Psoas muscle (tissue), 8 donors: Measurements from ENCODE around the gene SCAMP3. TPM values are rescaled to one million over a fixed set of nuclear protein-coding genes. Genes with fewer than 3 reads are reported as not detected.
A peak's percentile ranks its signal among the peaks of the same experiment; 100 is the strongest.

Experiments
- ATAC-seq, 4 donors: fragments of 200-7000 bp; cut with Tn5 transposase; one replicate each; pipeline ENCODE4 v1.9.1; 2020; ENCODE audit warnings: moderate library complexity in 3 of 4, mild to moderate bottlenecking in 2 of 4
- DNase-seq, 2 donors: peaks; one replicate each; pipeline ENCODE4 v3.0.0-alpha.2; 2020
- H3K27ac ChIP-seq: fragments of 200-600 bp; one replicate; pipeline ENCODE4 v1.8.0; 2022
- H3K27me3 ChIP-seq, 3 donors: fragments of 200-600 bp in 1 of 3; one replicate each; pipeline versions ENCODE4 v1.6.1 to v1.8.0; 2013 to 2022; ENCODE audit warnings: low read length in 2 of 3, mild to moderate bottlenecking in 2 of 3, moderate library complexity in 1 of 3; ENCODE audit not compliant: insufficient read depth in 3 of 3
- H3K36me3 ChIP-seq, 2 donors: fragments of 200-600 bp in 1 of 2; one replicate each; pipeline versions ENCODE4 v1.6.1 to v1.8.0; 2013 to 2022; ENCODE audit warnings: low read depth in 1 of 2, mild to moderate bottlenecking in 1 of 2, moderate library complexity in 1 of 2; ENCODE audit not compliant: insufficient read depth in 1 of 2
- H3K4me1 ChIP-seq: fragments of 200-600 bp; one replicate; pipeline ENCODE4 v1.8.0; 2022
- H3K4me3 ChIP-seq: fragments of 200-600 bp; one replicate; pipeline ENCODE4 v1.8.0; 2022; ENCODE audit warnings: mild to moderate bottlenecking
- H3K9me3 ChIP-seq: fragments of 200-600 bp; one replicate; pipeline ENCODE4 v1.8.0; 2022
- WGBS, 3 donors: extraction: QIAGEN DNeasy Blood & Tissue Kit; methylation state at CpG; one replicate each; pipeline versions ENCODE4 v1.1.6 to v1.1.7; 2013; 5-methylcytosine and 5-hydroxymethylcytosine counted together
- intact Hi-C, 2 donors: fragments of 100-400 bp; cut with DNase I; formaldehyde crosslinking; loops; one replicate each; pipeline versions ENCODE4 v1.11.0 to v1.14.2; 2022
- long read RNA-seq, 2 donors: library from polyadenylated mRNA; unstranded; transcript quantifications; one replicate each; pipeline ENCODE4 v2.0.0, GENCODE V29; 2021
- polyA plus RNA-seq, 3 donors: library from polyadenylated mRNA; stranded (reverse); fragments of 200-250 nt; gene quantifications; one replicate each; pipeline ENCODE4 v1.2.3, GENCODE V29; 2013
- total RNA-seq, 4 donors: library from RNA; stranded (reverse); fragmentation: NEBNext Ultra II Directional in 2 of 4; extraction: Animal tissue kit (Norgen Biotek cat#: 25700) in 2 of 4; gene quantifications; one replicate each; pipeline versions ENCODE4 v1.2.1 to v1.2.4, GENCODE V29; 2021 to 2023
- TF ChIP-seq, protein P1 (sequence below): fragments of 200-600 bp; IDR thresholded peaks from one replicate; pipeline ENCODE4 v1.8.0; 2022; ENCODE audit warnings: antibody characterized with exemption
- donor health status: healthy with polysubstance abuse.
- donor health status: DM: no; HTN: no; CAD: no; lungs with moderate emphysema.
- donor health status: Bipolar disorder and iron deficiency.
- donor health status: healthy.
- donor health status: DM: yes; HTN: yes; CAD: no.
- donor health status: DM: no; HTN: no; CAD: no.
- donor health status: DM: no; HTN: no; CAD: no.
- donor health status: DM: yes; HTN: yes; CAD: no.

Gene SCAMP3
- 10 to 100 TPM; 49.5 to 70.7 (median 57.2) TPM for total RNA-seq
- polyA plus RNA-seq = 100 to 1,000 TPM in 2 of 3 donors, 10 to 100 TPM in 1; 75.0 to 159 (median 108) TPM
- long read RNA-seq, donor 1, transcript SCAMP3-202 (8 exons, 1,537 nt) = minor isoform, 5 of 49 reads
- long read RNA-seq, donor 1, transcript SCAMP3-201 (9 exons, 1,446 nt) = major isoform, 30 of 49 reads
- long read RNA-seq, donor 1, partial matches to known transcripts = 7 of 49 reads
- long read RNA-seq, donor 1, other reads (novel, unspliced or antisense) = 6 of 49 reads
- long read RNA-seq, donor 2, transcript SCAMP3-201 (9 exons, 1,446 nt) = major isoform, 63 of 105 reads
- long read RNA-seq, donor 2, transcript SCAMP3-202 (8 exons, 1,537 nt) = minor isoform, 17 of 105 reads
- long read RNA-seq, donor 2, partial matches to known transcripts = 7 of 105 reads
- long read RNA-seq, donor 2, other reads (novel, unspliced or antisense) = 17 of 105 reads

DNA sequence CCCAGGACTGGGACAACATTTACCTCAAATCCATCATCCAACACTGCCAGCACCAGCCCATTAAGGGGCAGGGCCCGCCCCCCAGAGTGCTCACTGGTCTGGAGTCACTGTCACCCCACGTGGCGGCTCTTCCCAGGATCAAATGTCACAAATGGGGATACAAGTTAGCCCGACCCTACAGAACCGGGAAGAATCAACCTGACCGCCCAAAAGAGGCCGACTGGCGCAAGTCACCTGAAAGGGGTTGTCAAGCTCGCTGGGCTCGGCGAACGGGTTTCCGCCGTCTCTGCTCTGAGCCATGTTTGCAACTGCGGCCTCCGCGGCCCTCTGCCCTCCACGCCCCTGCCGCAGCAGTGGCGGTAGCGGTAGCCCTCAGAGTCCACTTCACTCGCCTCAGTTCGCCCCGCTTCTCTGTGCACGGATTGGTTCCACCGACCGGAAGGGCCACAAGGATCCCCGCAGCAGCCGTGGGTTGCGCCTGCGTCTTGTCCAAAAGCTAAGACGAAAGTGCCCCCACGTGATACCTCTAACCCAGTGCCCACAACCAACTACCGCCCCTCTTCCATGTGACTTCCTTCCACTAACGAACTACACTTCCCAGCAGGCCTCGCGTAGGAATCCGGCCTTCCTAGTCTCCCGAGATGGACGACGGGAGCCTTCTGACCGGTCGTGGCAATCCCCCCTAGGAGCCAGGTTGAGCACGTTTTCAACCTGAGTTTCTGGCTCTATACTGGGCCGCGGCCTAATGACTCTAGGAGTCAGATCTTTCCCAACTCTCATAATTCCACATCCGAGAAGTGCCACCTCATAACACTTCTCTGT, at the start of gene SCAMP3:
TSS of gene SCAMP3 (minus strand) at position 509 of the 822 bp plus-strand sequence. CDS start at position 300, 209 bp downstream.
- WGBS, 3 donors = 0 to 1% (median 0%) methylated on average over 42 to 47 of the region's 47 CpGs
- DNase-seq = peak; percentile 94 to 95
- Histone ChIP-seq H3K9me3 (no peaks in the 10 kb centered on the region), H3K27me3 (no peaks in the 10 kb centered on the region), H3K36me3 (peaks cover 9 to 81% of the 10 kb centered on the region in 2 donors), H3K4me3 (peak within 1 kb of the TSS; percentile 99), H3K4me1 (peaks cover 18% of the 10 kb centered on the region), H3K27ac (peak within 1 kb of the TSS; percentile 93)
- ATAC-seq = peak; percentile 98
- TF ChIP-seq, protein P1, sequence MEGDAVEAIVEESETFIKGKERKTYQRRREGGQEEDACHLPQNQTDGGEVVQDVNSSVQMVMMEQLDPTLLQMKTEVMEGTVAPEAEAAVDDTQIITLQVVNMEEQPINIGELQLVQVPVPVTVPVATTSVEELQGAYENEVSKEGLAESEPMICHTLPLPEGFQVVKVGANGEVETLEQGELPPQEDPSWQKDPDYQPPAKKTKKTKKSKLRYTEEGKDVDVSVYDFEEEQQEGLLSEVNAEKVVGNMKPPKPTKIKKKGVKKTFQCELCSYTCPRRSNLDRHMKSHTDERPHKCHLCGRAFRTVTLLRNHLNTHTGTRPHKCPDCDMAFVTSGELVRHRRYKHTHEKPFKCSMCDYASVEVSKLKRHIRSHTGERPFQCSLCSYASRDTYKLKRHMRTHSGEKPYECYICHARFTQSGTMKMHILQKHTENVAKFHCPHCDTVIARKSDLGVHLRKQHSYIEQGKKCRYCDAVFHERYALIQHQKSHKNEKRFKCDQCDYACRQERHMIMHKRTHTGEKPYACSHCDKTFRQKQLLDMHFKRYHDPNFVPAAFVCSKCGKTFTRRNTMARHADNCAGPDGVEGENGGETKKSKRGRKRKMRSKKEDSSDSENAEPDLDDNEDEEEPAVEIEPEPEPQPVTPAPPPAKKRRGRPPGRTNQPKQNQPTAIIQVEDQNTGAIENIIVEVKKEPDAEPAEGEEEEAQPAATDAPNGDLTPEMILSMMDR = no peak
- intact Hi-C loops = no loop called here

DNA sequence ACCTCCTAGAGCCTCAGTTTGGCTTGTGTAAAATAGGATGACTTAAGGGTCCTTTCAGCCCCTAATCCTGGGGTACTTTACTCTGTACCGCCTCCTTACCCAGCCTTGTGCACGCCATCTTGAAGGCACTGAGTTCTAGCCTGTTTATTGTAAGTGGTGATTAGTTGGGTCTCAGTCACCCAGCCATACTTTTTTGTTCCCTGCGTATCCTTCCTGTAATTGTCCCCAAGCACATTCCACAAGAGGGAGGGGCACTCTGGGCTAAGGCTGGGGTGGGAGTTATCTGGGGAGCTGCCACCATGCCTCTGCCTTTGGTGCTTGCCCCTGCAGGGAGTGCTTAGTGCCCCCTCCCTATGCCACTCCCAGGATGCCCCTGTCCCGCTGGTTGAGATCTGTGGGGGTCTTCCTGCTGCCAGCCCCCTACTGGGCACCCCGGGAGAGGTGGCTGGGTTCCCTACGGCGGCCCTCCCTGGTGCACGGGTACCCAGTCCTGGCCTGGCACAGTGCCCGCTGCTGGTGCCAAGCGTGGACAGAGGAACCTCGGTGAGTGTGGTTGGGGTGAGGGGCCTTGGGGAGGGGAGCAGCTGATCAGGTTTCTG, 47.4 kb upstream of the SCAMP3 start:
- ATAC-seq (no peak), DNase-seq (no peak)
- peak overlapping the region; percentile 81 for H3K4me3 ChIP-seq
- TF ChIP-seq, protein P1 = no peak
- peak overlapping the region; percentile 87 for H3K27ac ChIP-seq
- H3K27me3 ChIP-seq = no peaks in the 10 kb centered on the region
- no peaks in the 10 kb centered on the region for H3K9me3 ChIP-seq
- H3K4me1 ChIP-seq = peaks cover 9% of the 10 kb centered on the region
- 11 to 16% (median 12%) methylated on average over 11 of the region's 11 CpGs for WGBS, 3 donors
- H3K36me3 ChIP-seq = peaks cover 3 to 42% of the 10 kb centered on the region in 2 donors
- intact Hi-C loops = loop anchor here in 1 of 2 donors (5.0 kb wide), 1 partner anchor 37 kb away; the partner anchor contains the start of gene CLK2

DNA sequence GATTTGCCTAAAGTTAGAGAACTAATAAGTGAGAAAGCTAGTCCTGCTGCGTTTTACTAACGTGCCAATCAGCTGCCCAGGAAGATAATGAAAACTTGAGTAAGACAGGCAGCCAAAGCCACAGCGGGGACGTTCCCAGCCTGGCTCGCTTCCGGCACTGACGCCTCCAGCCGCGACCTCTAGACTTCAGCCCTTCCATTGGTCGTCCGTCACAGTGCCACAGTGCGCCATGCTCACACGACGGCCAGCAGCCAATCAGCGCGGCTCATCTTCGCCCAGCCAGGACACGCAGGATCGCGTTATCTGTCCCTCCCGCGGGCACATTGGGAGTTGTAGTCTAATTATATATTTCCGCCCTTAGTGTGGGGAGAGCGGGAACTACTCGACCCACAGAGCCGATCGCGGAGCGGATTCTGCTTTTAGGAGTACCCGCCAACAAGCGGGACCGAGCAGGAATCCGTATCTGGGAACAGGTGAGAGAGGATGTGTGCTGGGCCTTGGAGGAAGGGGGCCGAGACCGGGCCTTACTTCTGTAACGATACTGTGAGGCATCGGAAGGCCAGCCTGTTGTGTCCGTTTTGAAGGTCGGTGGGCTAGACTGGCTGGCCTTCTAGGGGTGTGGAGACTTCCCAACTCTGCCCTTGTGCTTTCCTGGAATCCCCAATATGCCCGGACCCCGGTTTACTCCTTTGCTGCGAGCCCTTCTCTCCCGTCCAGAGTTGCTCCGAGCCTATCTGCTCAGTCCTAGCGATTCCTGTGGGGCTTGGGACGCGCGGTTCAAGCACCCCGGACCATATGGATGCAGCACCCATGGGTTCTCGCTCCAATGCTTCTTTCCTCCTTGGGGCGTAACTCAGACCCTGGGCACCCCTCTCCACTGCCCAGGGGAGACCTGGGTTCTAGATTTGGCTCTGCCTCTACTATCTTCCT, 46.6 kb upstream of the SCAMP3 start, which contains the start of gene FDPS:
TSS of gene FDPS (plus strand) at position 374 of the 930 bp plus-strand sequence. CDS start 924 bp downstream, outside the sequence.
- 0 to 1% (median 0%) methylated on average over 51 of the region's 51 CpGs for WGBS, 3 donors
- Histone ChIP-seq H3K9me3 (no peaks in the 10 kb centered on the region), H3K27ac (peak within 1 kb of the TSS; percentile 87), H3K27me3 (no peaks in the 10 kb centered on the region), H3K4me1 (peaks cover 9% of the 10 kb centered on the region), H3K4me3 (peak within 1 kb of the TSS; percentile 81), H3K36me3 (peaks cover 3 to 36% of the 10 kb centered on the region in 2 donors)
- intact Hi-C loops = loop anchor here in 1 of 2 donors (5.0 kb wide), 1 partner anchor 36 kb away; the partner anchor contains the start of gene CLK2
- TF ChIP-seq, protein P1 = no peak
- DNase-seq = peak; percentile 99
- peak; percentile 99 to 100 (median 100) for ATAC-seq
